NCI-H460 (cell line): ENCODE measurements around the gene ACVRL1. TPM values are rescaled to one million over a fixed set of nuclear protein-coding genes. Genes with fewer than 3 reads are reported as not detected.

Experiments
- DNase-seq: peaks from one replicate; pipeline ENCODE4 v3.0.0-alpha.2; 2016; ENCODE audit warnings: low read depth; ENCODE audit errors: extremely low read depth
- total RNA-seq: library from RNA; depleted of rRNA; stranded (reverse); fragments of >200 nt; shearing (Covaris generic); gene quantifications from 2 replicates; pipeline ENCODE4 v1.2.3, GENCODE V29; 2014

ACVRL1 gene
- total RNA-seq, 1 experiment from 2014 or later = not detected

DNA sequence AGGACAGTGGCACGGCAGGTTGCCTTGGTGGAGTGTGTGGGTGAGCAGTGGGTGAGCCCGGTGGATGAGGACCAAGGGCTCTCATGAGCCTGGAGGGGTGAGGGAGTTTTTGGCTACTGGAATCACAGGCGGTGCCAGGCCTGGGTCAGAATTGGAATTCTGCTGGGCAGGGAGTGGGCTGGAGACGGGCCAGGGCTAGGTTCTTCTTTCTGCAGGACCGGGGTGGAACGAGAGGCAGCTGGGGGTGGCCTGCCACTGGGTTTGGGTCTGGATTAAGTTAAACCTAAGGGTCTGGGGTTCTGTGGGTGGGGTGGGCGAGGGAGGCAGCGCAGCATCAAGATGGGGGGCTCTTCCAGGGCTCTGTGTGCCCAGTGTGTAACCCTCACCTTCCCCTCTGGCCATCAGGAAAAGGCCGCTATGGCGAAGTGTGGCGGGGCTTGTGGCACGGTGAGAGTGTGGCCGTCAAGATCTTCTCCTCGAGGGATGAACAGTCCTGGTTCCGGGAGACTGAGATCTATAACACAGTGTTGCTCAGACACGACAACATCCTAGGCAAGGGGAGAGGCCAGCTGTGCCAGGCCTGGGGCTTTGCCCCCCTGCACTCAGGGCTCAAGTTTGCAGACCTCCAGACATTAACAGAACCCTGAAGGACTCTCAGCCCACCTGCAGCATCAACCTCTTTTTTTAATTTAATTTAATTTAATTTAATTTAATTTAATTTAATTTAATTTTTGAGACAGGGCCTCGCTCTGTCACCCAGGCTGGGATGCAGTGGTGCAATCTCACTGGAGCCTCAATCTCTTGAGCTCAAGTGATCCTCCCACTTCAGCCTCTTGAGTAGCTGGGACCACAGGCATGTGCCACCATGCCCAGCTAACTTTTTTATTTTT lies 7.0 kb downstream of the ACVRL1 start:
- no peak for DNase-seq

- no peak for DNase-seq
Measured at GRCh38 chr12:51915003-51915625, 7.8 kb downstream of the ACVRL1 start.

DNA sequence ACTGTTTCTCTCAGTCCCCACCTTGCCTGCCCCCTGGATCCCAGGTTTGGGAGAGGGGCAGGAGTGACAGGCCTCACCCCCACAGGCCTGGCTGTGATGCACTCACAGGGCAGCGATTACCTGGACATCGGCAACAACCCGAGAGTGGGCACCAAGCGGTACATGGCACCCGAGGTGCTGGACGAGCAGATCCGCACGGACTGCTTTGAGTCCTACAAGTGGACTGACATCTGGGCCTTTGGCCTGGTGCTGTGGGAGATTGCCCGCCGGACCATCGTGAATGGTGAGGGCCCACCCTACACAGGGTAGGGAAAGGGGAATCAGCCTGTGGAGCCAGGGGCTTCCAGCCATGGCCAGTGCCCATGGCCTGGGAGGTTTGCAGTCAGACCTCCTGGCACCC lies 8.6 kb downstream of the ACVRL1 start:
- no peak for DNase-seq

GRCh38 chr12:51917041-51917590 lies 9.8 kb downstream of the ACVRL1 start:
- no peak for DNase-seq

GRCh38 chr12:51917746-51918453 lies 10.6 kb downstream of the ACVRL1 start:
- no peak for DNase-seq

GRCh38 chr12:51920046-51920445 lies 12.7 kb downstream of the ACVRL1 start:
- no peak for DNase-seq

DNA sequence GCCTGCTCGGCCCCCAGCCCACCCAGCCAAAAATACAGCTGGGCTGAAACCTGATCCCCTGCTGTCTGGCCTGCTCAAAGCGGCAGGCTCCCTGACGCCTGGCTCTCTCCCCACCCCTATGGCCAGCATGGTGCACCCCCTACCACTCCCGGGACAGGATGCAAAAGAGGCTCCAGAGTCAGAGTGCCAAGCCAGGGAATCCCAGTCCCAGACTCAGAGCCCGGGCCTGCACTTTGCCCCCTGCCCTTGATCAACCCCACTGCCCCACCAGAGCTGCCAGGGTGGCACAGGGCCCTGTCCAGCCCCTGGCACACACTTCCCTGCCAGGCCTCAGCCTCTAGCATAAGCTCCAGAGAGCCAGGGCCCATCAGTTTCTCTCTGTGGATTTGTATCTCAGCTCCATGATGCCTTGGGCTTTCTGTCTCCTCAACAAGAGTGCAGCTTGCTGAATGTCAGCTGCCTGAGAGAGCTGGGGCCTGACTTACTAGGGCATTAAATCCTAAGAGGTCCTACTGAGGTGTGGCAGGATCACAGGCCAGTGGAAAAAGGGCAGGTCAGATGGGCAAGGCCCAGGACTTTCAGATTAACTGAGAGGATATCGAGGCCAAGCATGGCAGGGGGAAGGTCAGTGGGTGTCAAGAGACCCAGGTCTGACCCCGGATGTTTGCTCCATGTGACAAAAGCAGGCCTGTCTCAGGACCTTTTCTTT lies 13.9 kb downstream of the ACVRL1 start:
- no peak for DNase-seq

GRCh38 chr12:51922146-51922545 lies 14.8 kb downstream of the ACVRL1 start:
- no peak for DNase-seq

- DNase-seq = no peak
Measured at GRCh38 chr12:51922762-51923505, 15.6 kb downstream of the ACVRL1 start.

DNA sequence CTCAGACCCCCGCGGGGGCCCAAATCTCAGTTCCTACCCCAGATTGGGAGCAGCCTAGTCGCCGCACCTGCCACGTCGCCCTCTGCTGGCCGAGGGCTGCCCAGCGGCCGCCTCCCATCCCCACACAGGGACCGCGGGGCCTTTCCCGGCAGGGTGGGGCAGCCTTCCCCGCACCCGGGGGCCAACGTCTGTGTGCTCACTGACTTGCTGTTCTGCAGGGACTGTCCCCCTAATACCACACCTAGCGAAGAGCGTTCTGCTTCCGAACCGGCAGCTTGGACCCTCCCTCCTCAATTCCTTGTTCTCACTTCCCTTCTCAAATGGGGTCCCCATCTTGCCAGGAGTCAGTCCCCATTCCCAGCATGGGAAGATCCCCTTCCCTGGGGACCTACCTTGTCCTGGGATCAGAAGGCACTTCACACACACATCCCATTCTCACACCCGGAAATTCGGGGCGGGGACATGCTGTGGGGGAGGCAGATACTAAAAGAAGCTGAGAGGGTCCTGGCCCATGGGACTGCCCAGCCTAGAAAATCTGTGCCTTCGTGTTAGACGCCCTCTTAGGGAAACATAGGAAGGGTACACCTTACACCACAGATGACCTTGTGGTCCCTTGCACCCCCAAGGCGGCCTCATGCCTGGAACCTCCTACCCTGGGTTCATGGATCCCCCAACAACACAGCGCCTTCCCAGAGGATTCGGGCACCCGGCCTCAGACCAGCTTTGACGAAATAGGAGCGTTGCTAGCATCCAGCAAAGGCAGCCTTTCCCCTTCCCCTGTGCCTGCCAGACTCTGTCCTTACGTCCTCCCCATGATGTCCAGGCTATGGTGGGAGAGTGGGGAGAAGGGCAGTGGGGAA lies 16.4 kb downstream of the ACVRL1 start:
- DNase-seq = peak; percentile 7

DNA sequence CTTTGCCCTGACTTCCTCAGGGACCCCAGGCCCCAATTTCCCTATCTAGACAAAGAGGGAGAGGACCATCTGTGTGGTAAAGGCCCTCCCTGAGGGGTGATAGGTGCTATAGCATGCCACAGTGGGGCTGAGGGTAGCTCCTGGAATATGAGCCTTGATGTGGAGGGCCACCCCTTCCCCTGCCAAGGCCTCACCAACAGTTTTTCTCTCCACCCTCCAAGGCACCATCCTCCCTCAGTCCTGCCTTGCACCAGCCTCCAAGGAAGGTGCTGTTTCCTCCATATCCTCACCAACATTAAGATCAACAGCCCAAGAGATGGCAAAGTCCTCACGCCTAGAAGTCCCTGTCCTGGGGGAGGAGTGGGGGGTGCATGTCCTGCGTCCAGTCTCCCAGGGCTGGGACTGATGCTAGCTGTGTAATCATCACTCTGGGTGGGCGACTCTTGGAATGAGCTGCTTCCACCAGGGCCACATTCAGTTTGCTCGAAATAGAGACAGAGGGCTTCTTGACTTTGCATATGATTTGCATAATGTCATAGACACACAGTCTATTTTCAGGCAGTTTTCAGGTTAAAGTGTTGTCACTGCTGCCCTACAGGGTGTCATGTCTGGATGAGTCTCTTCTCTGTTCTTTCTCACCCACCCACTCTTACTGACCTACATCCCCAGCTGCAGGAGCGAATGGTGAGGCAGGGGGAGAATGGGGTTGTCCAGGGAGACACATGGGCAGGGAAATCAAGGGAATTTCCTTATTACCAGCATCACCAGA lies 17.4 kb downstream of the ACVRL1 start:
- DNase-seq = no peak

DNA sequence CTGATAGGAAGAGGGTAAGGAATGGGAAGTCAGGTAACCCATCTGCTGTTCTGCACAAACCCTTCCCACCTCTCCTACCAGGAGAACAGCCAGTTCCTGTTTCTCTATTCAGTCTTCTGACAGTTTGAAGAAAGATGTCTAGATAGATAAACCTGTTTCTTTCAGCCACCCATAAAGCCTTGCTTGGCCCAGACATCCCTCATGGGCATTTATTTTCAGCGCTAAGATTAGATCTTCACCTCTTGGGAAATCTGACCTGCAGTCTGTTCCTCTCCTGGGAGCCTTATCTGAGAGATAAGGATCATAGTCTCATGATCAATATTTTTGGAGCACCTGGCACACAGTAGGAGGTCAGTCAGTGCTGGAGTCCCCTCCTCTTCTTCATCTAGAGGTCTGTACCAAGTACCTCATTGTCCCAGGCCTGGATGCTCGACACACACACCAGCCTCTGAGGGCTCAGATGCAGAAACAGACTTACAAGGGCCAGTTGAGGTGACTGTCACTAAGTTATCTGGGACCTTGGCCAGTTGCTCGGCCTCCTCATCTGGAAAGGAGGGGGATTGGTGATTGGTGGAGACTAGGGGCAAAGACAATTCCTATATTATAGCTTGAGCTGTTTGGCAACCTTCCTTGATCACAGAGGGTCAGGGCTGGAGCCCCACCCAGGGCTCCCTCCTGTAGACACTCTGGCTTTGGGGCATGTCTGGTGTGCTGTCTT lies 18.2 kb downstream of the ACVRL1 start:
- DNase-seq = no peak

- no peak for DNase-seq
Measured at GRCh38 chr12:51926064-51926632, 18.8 kb downstream of the ACVRL1 start.

DNA sequence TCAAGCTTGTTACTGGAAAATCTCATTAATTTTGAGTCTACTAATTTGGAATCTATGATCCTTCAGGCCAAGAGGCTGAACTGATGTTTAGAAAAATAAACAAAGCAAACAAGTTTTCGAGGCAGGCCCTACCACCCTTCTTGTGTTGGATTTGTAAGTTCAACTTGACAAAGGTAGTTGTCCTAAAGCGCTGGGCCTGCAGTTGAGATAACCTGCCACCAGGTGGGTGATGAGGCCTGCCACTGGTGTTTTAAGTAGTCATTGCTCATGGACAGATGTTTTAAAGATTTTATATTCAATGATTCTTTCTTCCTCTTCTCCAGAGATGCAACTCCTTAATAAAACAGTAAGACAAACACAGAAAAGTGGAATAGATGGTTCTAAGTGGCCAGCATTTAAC lies 19.4 kb downstream of the ACVRL1 start:
- no peak for DNase-seq

DNA sequence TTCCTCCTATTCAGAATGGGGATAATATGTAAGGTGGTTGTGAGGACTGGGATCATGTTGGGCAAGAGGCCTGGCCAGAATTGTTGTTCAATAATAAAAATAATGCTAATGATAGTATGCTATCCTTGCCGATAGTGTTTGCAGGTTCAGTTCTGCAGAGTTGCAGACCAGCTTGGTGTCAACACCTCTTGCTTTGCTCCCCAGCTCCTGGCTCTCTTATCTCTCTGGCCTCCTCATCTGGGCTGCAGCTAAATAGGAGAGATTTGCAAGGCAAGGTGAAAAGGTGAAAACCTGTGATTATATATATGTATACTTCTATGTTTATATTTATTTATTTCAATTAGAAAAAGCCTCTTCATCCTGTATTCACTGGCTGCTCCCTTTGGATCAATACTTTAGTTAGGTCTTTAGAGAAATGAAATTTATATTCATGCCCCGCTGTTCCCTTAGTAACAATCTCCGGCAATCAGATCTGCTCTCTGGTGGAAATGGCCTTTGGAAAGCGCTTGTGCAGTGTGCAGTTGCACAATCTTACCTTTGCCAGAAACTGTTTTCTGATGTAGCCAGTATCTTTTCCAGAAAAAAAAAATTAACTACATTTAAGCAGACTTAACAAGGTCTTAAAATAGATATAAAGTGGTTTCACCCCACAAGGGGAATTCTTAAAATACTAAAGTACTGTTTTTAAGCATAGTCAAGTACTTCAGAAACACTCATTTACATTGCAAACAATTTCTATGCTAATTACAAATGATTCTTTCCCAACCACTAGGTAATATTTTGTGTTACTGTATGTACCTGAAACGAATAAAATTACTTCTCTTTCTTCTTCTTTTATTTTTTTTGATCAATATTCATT lies 25.1 kb downstream of the ACVRL1 start:
- no peak for DNase-seq

DNA sequence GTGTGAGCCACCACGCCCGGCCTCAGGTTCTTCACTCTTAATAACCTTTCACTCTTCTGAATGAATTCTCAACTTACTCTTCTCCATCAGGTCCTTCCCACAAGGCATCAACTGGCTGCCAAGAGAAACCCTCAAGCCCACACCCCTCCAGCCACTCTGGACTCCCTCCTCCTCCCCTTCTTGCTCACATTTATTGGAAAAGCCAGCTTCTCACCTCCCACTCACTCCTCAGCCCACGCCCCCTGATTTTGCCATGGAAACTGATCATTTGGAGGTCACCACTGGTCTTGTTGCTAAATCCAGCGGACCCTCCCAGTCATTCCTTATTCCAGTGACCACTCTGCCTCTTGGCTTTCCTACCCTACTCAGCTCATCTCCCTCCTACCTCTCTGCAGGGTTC lies 26.8 kb downstream of the ACVRL1 start:
- DNase-seq = no peak
